ENCODE data around the gene CEMIP2.
"Not testable (repeated sequence)": the region's sequence is repeated elsewhere in the genome, so short reads cannot be mapped to it uniquely, and the experiment has no call there.

The CEMIP2 gene

DNA sequence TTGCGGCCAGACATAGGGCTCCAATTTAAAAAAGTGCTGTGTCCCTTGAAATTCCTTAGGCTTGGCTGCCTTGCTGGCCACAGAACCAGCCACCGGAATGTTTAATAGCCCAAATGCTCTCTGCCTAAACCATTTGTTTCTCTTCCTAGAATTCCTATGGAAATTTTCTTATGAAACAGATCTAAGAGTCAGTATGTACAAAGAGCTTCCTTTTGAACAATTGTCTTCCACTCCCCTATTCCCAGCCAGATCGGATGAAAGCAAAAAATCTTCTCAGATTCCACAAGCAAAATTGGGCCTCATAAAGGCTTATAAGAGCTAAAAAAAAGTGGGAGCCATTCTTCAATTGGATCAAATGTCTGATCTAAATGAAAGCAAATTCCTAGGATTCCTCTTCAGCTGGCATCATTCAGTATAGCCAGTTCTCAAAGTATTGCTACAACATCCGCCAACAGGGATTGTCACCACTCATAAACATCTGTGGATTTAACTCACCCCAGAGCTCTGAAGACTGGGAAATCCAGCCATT lies 104.3 kb downstream of the CEMIP2 start:
- ChIA-PET CTCF (no interaction called here), POLR2A (no interaction called here)
- TF ChIP-seq, protein P1, sequence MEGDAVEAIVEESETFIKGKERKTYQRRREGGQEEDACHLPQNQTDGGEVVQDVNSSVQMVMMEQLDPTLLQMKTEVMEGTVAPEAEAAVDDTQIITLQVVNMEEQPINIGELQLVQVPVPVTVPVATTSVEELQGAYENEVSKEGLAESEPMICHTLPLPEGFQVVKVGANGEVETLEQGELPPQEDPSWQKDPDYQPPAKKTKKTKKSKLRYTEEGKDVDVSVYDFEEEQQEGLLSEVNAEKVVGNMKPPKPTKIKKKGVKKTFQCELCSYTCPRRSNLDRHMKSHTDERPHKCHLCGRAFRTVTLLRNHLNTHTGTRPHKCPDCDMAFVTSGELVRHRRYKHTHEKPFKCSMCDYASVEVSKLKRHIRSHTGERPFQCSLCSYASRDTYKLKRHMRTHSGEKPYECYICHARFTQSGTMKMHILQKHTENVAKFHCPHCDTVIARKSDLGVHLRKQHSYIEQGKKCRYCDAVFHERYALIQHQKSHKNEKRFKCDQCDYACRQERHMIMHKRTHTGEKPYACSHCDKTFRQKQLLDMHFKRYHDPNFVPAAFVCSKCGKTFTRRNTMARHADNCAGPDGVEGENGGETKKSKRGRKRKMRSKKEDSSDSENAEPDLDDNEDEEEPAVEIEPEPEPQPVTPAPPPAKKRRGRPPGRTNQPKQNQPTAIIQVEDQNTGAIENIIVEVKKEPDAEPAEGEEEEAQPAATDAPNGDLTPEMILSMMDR (IDR thresholded peaks at IDR 0.05; ENCODE audit: control extremely low read depth, extremely low read depth, low read depth, missing control alignments), result no peak
- no peak for DNase-seq (ENCODE audit: extremely low spot score)

DNA sequence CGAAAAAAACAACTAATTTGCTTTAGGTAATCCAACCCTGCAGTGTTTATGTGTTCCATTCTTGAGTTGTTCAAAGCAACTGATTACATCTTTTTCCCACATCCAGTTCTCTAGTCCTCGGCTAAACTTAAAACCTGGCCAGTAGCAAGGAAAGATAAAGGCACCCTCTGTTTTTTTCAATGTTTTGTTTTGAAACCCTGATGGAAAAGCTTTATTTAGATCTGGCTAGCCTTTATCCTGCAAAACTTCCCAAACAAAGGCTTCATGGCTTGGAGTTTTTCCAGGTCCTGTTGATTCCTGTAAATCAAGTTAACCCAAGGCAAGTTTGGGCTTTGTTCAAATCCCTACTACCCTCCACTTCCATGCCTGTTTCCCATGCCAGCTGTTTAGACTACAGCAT lies 105.1 kb downstream of the CEMIP2 start:
- TF ChIP-seq, protein P1 (IDR thresholded peaks at IDR 0.05; ENCODE audit: control extremely low read depth, extremely low read depth, low read depth, missing control alignments), result no peak
- POLR2A ChIA-PET, result no interaction called here
- CTCF ChIA-PET, result no interaction called here
- no peak for DNase-seq (ENCODE audit: extremely low spot score)

DNA sequence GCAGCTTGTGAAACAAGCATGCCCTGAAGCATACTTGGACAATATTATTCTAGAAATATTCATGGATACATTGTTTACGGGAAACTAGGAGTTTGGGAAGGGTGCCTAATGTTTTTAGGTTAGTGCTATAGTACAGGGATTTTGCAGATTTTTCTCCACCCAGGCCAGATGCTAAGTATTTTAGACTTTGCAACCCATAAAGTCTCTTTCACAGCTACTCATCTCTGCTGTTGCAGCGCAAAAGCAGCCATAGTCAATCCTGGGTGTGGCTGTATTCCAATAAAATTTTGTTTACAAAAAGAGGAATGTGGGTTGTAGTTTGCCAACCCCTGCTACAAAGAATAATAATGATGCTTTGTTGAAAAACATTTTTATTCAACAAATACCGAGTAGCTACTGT lies 106.2 kb downstream of the CEMIP2 start:
- ChIA-PET POLR2A (no interaction called here), CTCF (no interaction called here)

DNA sequence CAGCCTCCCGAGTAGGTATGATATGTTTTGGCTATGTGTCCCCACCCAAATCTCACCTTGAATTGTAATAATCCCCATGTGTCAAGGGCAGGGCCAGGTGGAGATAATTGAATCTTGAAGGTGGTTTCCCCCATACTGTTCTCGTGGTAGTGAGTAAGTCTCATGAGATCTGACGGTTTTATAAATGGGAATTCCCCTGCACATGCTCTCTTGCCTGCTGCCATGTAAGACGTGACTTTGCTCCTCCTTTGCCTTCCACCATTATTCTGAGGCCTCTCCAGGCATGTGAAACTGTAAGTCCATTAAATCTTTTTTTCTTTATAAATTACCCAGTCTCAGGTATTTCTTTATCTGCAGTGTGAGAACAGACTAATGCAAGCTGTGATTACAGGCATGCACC lies 111.0 kb downstream of the CEMIP2 start:
- DNase-seq (ENCODE audit: extremely low spot score); POLR2A ChIA-PET; CTCF ChIA-PET: not testable (repeated sequence)

More for the DNA sequence above, 106.2 kb downstream of the CEMIP2 start:
- TF ChIP-seq, protein P1 (IDR thresholded peaks at IDR 0.05; ENCODE audit: control extremely low read depth, extremely low read depth, low read depth, missing control alignments), result no peak
- no peak for DNase-seq (ENCODE audit: extremely low spot score)

DNA sequence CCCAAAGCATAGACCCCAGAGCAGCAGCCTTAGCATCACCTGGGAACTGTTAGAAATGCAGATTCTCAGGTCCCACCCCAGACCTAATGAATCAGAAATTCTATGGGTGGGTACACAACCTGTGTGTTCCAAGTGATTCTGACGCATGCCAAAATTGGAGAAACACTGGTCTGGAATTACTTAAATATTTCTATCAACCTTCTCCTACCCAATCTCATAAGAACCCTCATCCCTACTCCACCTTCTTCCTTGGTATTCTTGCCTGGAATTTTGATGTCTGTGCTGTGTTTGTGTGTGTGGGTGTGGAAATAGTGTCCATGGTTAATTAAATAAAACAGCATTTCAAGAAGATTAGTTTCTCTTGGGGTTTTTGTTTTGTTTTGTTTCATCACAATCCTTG lies 111.8 kb downstream of the CEMIP2 start:
- TF ChIP-seq, protein P1 (IDR thresholded peaks at IDR 0.05; ENCODE audit: control extremely low read depth, extremely low read depth, low read depth, missing control alignments), result no peak
- POLR2A ChIA-PET, result no interaction called here
- no peak for DNase-seq (ENCODE audit: extremely low spot score)
- CTCF ChIA-PET, result interaction anchor here (1.0 kb wide), 1 partner anchor 10 kb away, joined by 4 read pairs; no protein-coding TSS in a partner anchor

DNA sequence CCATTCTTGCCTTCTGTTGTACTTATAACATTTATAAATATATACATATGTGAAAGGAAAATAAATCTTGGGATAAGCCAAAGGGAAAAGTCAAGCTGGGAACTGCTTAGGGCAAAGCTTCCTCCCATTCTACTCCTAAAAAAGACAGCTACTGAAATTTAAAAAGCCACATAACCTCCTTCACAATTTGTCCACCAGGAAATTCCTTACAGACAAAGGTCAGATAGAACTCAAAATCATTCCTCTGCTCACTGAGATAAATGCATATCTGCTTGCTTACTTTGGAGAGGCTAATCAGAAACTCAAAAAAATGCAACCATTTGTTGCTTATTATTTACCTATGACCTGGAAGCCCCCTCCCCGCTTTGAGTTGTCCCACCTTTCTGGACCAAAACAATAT lies 112.5 kb downstream of the CEMIP2 start:
- ChIA-PET CTCF (interaction anchor here (1.0 kb wide), 1 partner anchor 11 kb away, joined by 4 read pairs; no protein-coding TSS in a partner anchor), POLR2A (no interaction called here)
- TF ChIP-seq, protein P1 (IDR thresholded peaks at IDR 0.05; ENCODE audit: control extremely low read depth, extremely low read depth, low read depth, missing control alignments), result no peak
- no peak for DNase-seq (ENCODE audit: extremely low spot score)

DNA sequence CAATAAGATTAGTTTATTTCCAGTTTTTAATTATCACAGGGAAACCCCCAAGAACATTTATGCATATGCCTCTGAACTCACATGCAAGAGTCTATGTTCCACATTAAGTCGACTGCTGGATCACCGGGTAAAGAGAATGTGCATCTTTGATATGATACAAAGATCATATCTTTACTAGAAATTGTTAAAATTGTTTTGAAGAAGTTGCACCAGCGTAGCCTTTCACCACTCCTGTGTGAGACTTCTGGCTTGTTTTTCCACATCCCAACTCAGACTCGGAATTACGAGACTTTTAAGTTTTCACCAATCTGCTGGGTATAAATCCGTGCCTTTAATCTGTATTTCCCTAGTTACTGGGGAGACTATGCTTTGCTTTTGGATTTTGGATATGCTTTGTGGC lies 113.2 kb downstream of the CEMIP2 start:
- POLR2A ChIA-PET, result no interaction called here
- CTCF ChIA-PET, result interaction anchor here (1.0 kb wide), 1 partner anchor 11 kb away, joined by 4 read pairs; no protein-coding TSS in a partner anchor
- DNase-seq (ENCODE audit: extremely low spot score), result no peak
- TF ChIP-seq, protein P1 (IDR thresholded peaks at IDR 0.05; ENCODE audit: control extremely low read depth, extremely low read depth, low read depth, missing control alignments), result no peak
